GM18858 (cell line): ENCODE results near the gene PON3.

ENCODE experiments used
- ATAC-seq: cut with Tn5 transposase; IDR thresholded peaks from one replicate; pipeline ENCODE4 v1.9.1; 2021; ENCODE audit not compliant: unreplicated experiment

PON3 gene

GRCh38 chr7:95342642-95343307 is 53.4 kb downstream of the PON3 start:
- no peak for ATAC-seq

- no peak for ATAC-seq
Measured at GRCh38 chr7:95342029-95342428, 54.1 kb downstream of the PON3 start.

GRCh38 chr7:95340491-95340890 is 55.7 kb downstream of the PON3 start:
- ATAC-seq: no peak

GRCh38 chr7:95338832-95339231 is 57.3 kb downstream of the PON3 start:
- ATAC-seq: no peak

GRCh38 chr7:95335093-95335492 is 61.1 kb downstream of the PON3 start:
- ATAC-seq: no peak

GRCh38 chr7:95334447-95334846 is 61.7 kb downstream of the PON3 start:
- ATAC-seq: no peak

- peak; percentile 39 for ATAC-seq
Measured at GRCh38 chr7:95330961-95331337, 65.2 kb downstream of the PON3 start.

GRCh38 chr7:95330204-95330960 is 65.8 kb downstream of the PON3 start:
- ATAC-seq: peak; percentile 96

GRCh38 chr7:95327356-95327755 is 68.8 kb downstream of the PON3 start:
- ATAC-seq: no peak

GRCh38 chr7:95324431-95324830 is 71.7 kb downstream of the PON3 start, which contains the start of gene PON1:
PON1 (minus strand) TSS chr7:95324532; CDS start chr7:95324475, 57 bp downstream.
- ATAC-seq: no peak

- ATAC-seq: no peak
Measured at GRCh38 chr7:95323410-95324129, 72.6 kb downstream of the PON3 start.

GRCh38 chr7:95322854-95323253 is 73.3 kb downstream of the PON3 start:
- no peak for ATAC-seq

- no peak for ATAC-seq
Measured at GRCh38 chr7:95322396-95322795, 73.8 kb downstream of the PON3 start.

- no peak for ATAC-seq
Measured at GRCh38 chr7:95321720-95322119, 74.5 kb downstream of the PON3 start.

GRCh38 chr7:95320651-95321050 is 75.5 kb downstream of the PON3 start:
- ATAC-seq: no peak

GRCh38 chr7:95319570-95319969 is 76.6 kb downstream of the PON3 start:
- ATAC-seq: no peak

GRCh38 chr7:95318501-95319100 is 77.6 kb downstream of the PON3 start:
- no peak for ATAC-seq

- no peak for ATAC-seq
Measured at GRCh38 chr7:95317966-95318365, 78.2 kb downstream of the PON3 start.

GRCh38 chr7:95317546-95317945 is 78.6 kb downstream of the PON3 start:
- no peak for ATAC-seq

GRCh38 chr7:95316588-95316987 is 79.6 kb downstream of the PON3 start:
- peak; percentile 85 for ATAC-seq

GRCh38 chr7:95312561-95312960 is 83.6 kb downstream of the PON3 start:
- no peak for ATAC-seq
